K562 (cell line): ENCODE data around the gene GP1BB. TPM values are rescaled to one million over a fixed set of nuclear protein-coding genes. Genes with fewer than 3 reads are reported as not detected.

ENCODE experiments used
- E4F1 ChIP-seq: fragments of 250-450 bp; sonication (Bioruptor Pico); IDR thresholded peaks from 2 replicates; pipeline ENCODE4 v1.5.0; 2021; ENCODE audit warnings: mild to moderate bottlenecking, borderline replicate concordance
- LCOR ChIP-seq: sonication (generic); formaldehyde crosslinking; IDR thresholded peaks from 2 replicates; pipeline ENCODE4 v1.8.0; 2022; ENCODE audit warnings: mild to moderate bottlenecking, missing genetic modification reagents
- MXI1 ChIP-seq: IDR thresholded peaks from 2 replicates; pipeline ENCODE4 v1.6.1; 2011; ENCODE audit warnings: low read depth, mild to moderate bottlenecking, improper control_type of control experiment, low read length
- NFIC ChIP-seq: fragments of 450-650 bp; IDR thresholded peaks from 2 replicates; pipeline ENCODE4 v1.6.1; 2017; ENCODE audit warnings: mild to moderate bottlenecking, inconsistent platforms
- POLR2A ChIP-seq: fragments of 450-650 bp; conservative IDR thresholded peaks from 2 replicates; pipeline ENCODE4 v1.6.1; 2016
- TAF1 ChIP-seq: IDR thresholded peaks from 2 replicates; pipeline ENCODE4 v1.6.1; 2011; ENCODE audit warnings: mild to moderate bottlenecking, low read length, moderate library complexity; ENCODE audit not compliant: insufficient read depth, control insufficient read depth, severe bottlenecking; ENCODE audit errors: extremely low read depth
- TFAP4 ChIP-seq: sonication (generic); formaldehyde crosslinking; IDR thresholded peaks from 2 replicates; pipeline ENCODE4 v1.8.0; 2022; ENCODE audit warnings: missing genetic modification reagents, mild to moderate bottlenecking, moderate library complexity, borderline replicate concordance
- TSC22D4 ChIP-seq: fragments of 450-650 bp; IDR thresholded peaks from 2 replicates; pipeline ENCODE4 v1.6.1; 2016; ENCODE audit warnings: missing genetic modification characterization, missing biosample characterization, control low read depth
- VEZF1 ChIP-seq: fragments of 200-800 bp; sonication (Bioruptor generic); IDR thresholded peaks from 2 replicates; pipeline ENCODE4 v1.6.1; 2017; ENCODE audit warnings: missing genetic modification characterization, missing compliant biosample characterization
- ZBTB1 ChIP-seq: sonication (generic); formaldehyde crosslinking; IDR thresholded peaks from 2 replicates; pipeline ENCODE4 v1.8.1; 2023; ENCODE audit warnings: missing genetic modification reagents, low read depth, mild to moderate bottlenecking, borderline replicate concordance
- ZBTB40 ChIP-seq, 2 experiments: fragments of 450-650 bp in 1 of 2; sonication (generic) in 1 of 2; formaldehyde crosslinking in 1 of 2; IDR thresholded peaks; 2 replicates each; pipeline versions ENCODE4 v1.7.1 to v1.9.0; 2016 to 2022; ENCODE audit warnings: inconsistent platforms in 1 of 2, mild to moderate bottlenecking in 1 of 2, missing genetic modification reagents in 1 of 2
- polyA plus RNA-seq, 8 experiments: library from polyadenylated mRNA; depleted of rRNA in 4 of 8; stranded (reverse) in 5 of 8; unstranded in 3 of 8; fragments of >200 nt; fragmentation: Nextera tagmentation in 2 of 8; fragmentation: Illumina TruSeq in 1 of 8; extraction: Ambion mirVana in 2 of 8; extraction: Trizol in 1 of 8; gene quantifications; 2 replicates each; pipeline versions ENCODE4 v1.2.1 to v1.2.3, GENCODE V29; 2011 to 2014; ENCODE audit warnings: inconsistent platforms in 1 of 8, missing spikeins in 1 of 8
- total RNA-seq, 7 experiments: library from RNA; depleted of rRNA in 6 of 7; stranded (reverse); fragments of >200 nt in 6 of 7; fragmentation: Illumina TruSeq in 2 of 7; extraction: Trizol in 2 of 7; gene quantifications; 2 replicates each; pipeline versions ENCODE4 v1.2.1 to v1.2.3, GENCODE V29; 2011 to 2021; ENCODE audit warnings: low replicate concordance in 1 of 7

GP1BB gene
- total and polyA plus RNA-seq, 9 of the 15 experiments (the other 6 are each of a cell fraction or from before 2014, with no cell fraction given): 0.69 to 162 (median 2.8) TPM

- TF ChIP-seq TSC22D4 (tag) (no peak), TAF1 (no peak), POLR2A (no peak), LCOR (CRISPR knock-in tag) (0 out of 2 replicates have a peak, but pooled peaks have one; percentile 44), NFIC (peak; percentile 62), E4F1 (CRISPR knock-in tag) (no peak), VEZF1 (CRISPR knock-in tag) (no peak), MXI1 (no peak), ZBTB1 (CRISPR knock-in tag) (peak; percentile 82; the same call in 1 of the 2 replicates), TFAP4 (CRISPR knock-in tag) (peak; percentile 37; the same call in 1 of the 2 replicates), ZBTB40 (IDR thresholded peaks at IDR 0.05) (no peak), ZBTB40 (CRISPR knock-in tag; IDR thresholded peaks at IDR 0.05) (0 out of 2 replicates have a peak, but pooled peaks have one; percentile 39)
These were observed 49.0 kb upstream of the GP1BB start (continued) for GRCh38 chr22:19674129-19674928.
